Ovary (tissue), 9 donors: Measurements from ENCODE around the gene SYCP1. TPM values are rescaled to one million over a fixed set of nuclear protein-coding genes. Genes with fewer than 3 reads are reported as not detected.
"Not testable (repeated sequence)": the region's sequence is repeated elsewhere in the genome, so short reads cannot be mapped to it uniquely, and the experiment has no call there.

ENCODE experiments used
- DNase-seq, 5 donors: peaks; one replicate each; pipeline ENCODE4 v3.0.0-alpha.2; 2019 to 2020
- H3K27ac ChIP-seq, 2 donors: fragments of 200-600 bp; one replicate each; pipeline versions ENCODE4 v1.5.1 to v1.8.0; 2019 to 2022
- H3K27me3 ChIP-seq: fragments of 200-600 bp; one replicate; pipeline ENCODE4 v1.8.0; 2022
- H3K36me3 ChIP-seq: fragments of 200-600 bp; sonication (generic); one replicate; pipeline ENCODE4 v1.5.1; 2019
- H3K4me1 ChIP-seq: one replicate; pipeline ENCODE4 v1.8.1; 2013; ENCODE audit warnings: mild to moderate bottlenecking, moderate library complexity; ENCODE audit not compliant: insufficient read depth
- H3K4me3 ChIP-seq: fragments of 200-600 bp; sonication (generic); one replicate; pipeline ENCODE4 v1.5.1; 2017
- H3K9me3 ChIP-seq, 2 donors: fragments of 200-600 bp in 1 of 2; sonication (generic) in 1 of 2; one replicate each; pipeline versions ENCODE4 v1.5.1 to v1.8.1; 2013 to 2019; ENCODE audit warnings: mild to moderate bottlenecking in 1 of 2, moderate library complexity in 1 of 2
- EP300 ChIP-seq: sonication (generic); formaldehyde crosslinking; IDR thresholded peaks from one replicate; pipeline ENCODE4 v1.6.1; 2017; ENCODE audit warnings: antibody characterized with exemption
- POLR2A ChIP-seq: fragments of 450-650 bp; IDR thresholded peaks from one replicate; pipeline ENCODE4 v1.6.1; 2017; ENCODE audit warnings: antibody characterized with exemption, mild to moderate bottlenecking, moderate library complexity
- WGBS, 3 donors: extraction: QIAGEN DNeasy Blood & Tissue Kit in 1 of 3; methylation state at CpG; one replicate each; pipeline versions ENCODE4 v1.1.5 to v1.1.7; 2013 to 2017; 5-methylcytosine and 5-hydroxymethylcytosine counted together
- intact Hi-C, 4 donors: fragments of 100-400 bp; cut with DNase I; formaldehyde crosslinking; loops; one replicate each; pipeline versions ENCODE4 v1.11.0 to v1.15.1; 2022 to 2023
- polyA plus RNA-seq, 2 donors: library from polyadenylated mRNA; stranded (reverse); fragments of 200-250 nt in 1 of 2; fragments of 350-450 nt in 1 of 2; fragmentation: Illumina TruSeq in 1 of 2; extraction: RNeasy Lipid Tissue Mini Kit (QIAGEN cat#74804) in 1 of 2; gene quantifications; one replicate each; pipeline ENCODE4 v1.2.3, GENCODE V29; 2013 to 2014
- total RNA-seq, 7 donors: library from RNA; depleted of rRNA in 2 of 7; stranded (reverse); fragments of >200 nt in 2 of 7; fragmentation: NEBNext Ultra II Directional in 3 of 7; extraction: Animal tissue kit (Norgen Biotek cat#: 25700) in 3 of 7; gene quantifications; one replicate each; pipeline versions ENCODE4 v1.1.0 to v1.2.4, GENCODE V29; 2016 to 2023
- TF ChIP-seq, protein P1 (sequence below), 3 donors: fragments of 450-650 bp in 2 of 3; fragments of 200-600 bp in 1 of 3; IDR thresholded peaks; one replicate each; pipeline versions ENCODE4 v1.5.1 to v1.8.0; 2016 to 2022; ENCODE audit warnings: antibody characterized with exemption in 3 of 3, mild to moderate bottlenecking in 1 of 3
- donor health status: DM: no; HTN: no; CAD: no; lungs with moderate emphysema.
- donor health status: DM: no; HTN: no; CAD: no.
- donor health status: Bipolar disorder and iron deficiency.
- donor health status: DM: yes; HTN: yes; CAD: no.
- donor health status: DM: no; HTN: no; CAD: no.
- donor health status: DM: yes; HTN: yes; CAD: no.

The SYCP1 gene
- total and polyA plus RNA-seq, 9 donors = 0.13 TPM; not detected in 8

DNA sequence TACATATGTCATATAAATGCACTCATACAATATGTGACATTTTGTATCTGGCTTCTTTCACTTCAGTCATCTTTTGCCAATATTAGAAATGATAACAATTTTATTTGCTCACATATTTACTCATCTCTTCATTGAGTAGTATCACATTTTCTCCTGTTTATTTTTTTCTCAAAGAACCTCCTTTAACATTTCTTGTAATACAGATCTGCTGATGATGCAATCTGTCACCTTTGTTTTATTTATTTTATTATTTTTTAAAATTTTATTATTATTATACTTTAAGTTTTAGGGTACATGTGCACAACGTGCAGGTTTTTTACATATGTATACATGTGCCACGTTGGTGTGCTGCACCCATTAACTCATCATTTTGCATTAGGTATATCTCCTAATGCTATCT, 159.1 kb downstream of the SYCP1 start:
- no peak overlapping the region for H3K4me3 ChIP-seq
- no peak for DNase-seq
- no peaks in the 10 kb centered on the region for H3K27me3 ChIP-seq
- no peaks in the 10 kb centered on the region for H3K9me3 ChIP-seq
- intact Hi-C loops = no loop called here
- H3K36me3 ChIP-seq = no peaks in the 10 kb centered on the region
- WGBS, 3 donors = 84 to 92% (median 92%) methylated on average over 2 of the region's 2 CpGs
- TF ChIP-seq EP300 = no peak
- no peak for TF ChIP-seq POLR2A
- TF ChIP-seq, protein P1, sequence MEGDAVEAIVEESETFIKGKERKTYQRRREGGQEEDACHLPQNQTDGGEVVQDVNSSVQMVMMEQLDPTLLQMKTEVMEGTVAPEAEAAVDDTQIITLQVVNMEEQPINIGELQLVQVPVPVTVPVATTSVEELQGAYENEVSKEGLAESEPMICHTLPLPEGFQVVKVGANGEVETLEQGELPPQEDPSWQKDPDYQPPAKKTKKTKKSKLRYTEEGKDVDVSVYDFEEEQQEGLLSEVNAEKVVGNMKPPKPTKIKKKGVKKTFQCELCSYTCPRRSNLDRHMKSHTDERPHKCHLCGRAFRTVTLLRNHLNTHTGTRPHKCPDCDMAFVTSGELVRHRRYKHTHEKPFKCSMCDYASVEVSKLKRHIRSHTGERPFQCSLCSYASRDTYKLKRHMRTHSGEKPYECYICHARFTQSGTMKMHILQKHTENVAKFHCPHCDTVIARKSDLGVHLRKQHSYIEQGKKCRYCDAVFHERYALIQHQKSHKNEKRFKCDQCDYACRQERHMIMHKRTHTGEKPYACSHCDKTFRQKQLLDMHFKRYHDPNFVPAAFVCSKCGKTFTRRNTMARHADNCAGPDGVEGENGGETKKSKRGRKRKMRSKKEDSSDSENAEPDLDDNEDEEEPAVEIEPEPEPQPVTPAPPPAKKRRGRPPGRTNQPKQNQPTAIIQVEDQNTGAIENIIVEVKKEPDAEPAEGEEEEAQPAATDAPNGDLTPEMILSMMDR (IDR thresholded peaks at IDR 0.05) = no peak
- H3K27ac ChIP-seq = no peak overlapping the region
- no peaks in the 10 kb centered on the region for H3K4me1 ChIP-seq

DNA sequence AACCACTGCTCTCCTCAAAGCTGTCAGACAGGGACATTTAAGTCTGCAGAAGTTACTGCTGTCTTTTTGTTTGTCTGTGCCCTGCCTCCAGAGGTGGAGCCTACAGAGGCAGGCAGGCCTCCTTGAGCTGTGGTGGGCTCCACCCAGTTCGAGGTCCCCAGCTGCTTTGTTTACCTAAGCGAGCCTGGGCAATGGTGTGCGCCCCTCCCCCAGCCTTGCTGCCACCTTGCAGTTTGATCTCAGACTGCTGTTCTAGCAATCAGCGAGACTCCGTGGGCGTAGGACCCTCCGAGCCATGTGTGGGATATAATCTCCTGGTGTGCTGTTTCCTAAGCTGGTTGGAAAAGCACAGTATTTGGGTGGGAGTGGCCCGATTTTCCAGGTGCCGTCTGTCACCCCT, 164.9 kb downstream of the SYCP1 start:
- H3K4me3 ChIP-seq, intact Hi-C loops, H3K36me3 ChIP-seq, H3K27me3 ChIP-seq, H3K9me3 ChIP-seq, H3K27ac ChIP-seq, H3K4me1 ChIP-seq, DNase-seq: not testable (repeated sequence)
- 78 to 90% (median 87%) methylated on average over 9 of the region's 9 CpGs for WGBS, 3 donors

DNA sequence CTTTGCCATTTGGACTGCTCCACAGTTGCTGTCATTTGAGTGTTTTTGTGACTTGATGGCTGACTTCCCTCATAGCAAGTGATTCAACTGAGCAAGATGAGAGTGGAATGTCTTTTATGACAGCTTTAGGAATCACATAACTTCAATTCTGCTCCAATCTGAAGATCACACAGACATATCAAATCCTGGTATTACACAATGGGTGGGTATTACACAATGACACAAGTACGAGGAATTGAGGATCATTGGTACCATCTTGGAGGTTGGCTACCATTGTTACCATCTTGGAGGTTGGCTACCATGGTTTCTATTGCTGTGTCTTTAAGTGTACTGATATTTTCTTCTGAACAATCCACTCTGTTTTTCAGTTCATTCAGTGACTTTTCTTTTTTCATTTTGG, 166.5 kb downstream of the SYCP1 start:
- H3K36me3 ChIP-seq = no peaks in the 10 kb centered on the region
- no peaks in the 10 kb centered on the region for H3K9me3 ChIP-seq
- intact Hi-C loops = no loop called here
- no peak for TF ChIP-seq POLR2A
- no peak overlapping the region for H3K4me3 ChIP-seq
- no peaks in the 10 kb centered on the region for H3K4me1 ChIP-seq
- 62 to 74% (median 67%) methylated on average over 1 of the region's 1 CpG for WGBS, 3 donors
- no peak for DNase-seq
- no peak overlapping the region for H3K27ac ChIP-seq
- H3K27me3 ChIP-seq = no peaks in the 10 kb centered on the region

DNA sequence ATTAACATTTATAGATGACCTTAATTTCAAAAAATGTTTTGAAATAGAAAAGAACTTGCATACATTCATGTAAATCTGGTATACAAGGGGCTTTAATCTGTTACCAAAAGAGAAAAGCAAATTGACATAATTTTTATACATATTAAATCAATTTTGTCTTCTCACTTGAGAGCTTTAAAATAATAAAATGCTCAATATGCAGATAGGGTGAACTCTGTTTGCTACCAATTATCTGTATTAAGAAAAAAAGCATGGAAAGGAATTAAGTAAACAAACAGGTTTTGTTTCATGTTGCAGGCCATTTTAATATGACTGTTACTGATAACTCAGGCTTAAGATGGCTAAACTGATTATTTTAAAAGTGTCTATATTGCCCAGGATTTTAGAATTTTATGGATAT, 168.9 kb downstream of the SYCP1 start:
- Histone ChIP-seq H3K27me3 (no peaks in the 10 kb centered on the region), H3K4me3 (no peak overlapping the region), H3K36me3 (no peaks in the 10 kb centered on the region), H3K4me1 (no peaks in the 10 kb centered on the region), H3K27ac (no peak overlapping the region), H3K9me3 (no peaks in the 10 kb centered on the region)
- no peak for DNase-seq
- intact Hi-C loops = no loop called here
- TF ChIP-seq POLR2A = no peak

DNA sequence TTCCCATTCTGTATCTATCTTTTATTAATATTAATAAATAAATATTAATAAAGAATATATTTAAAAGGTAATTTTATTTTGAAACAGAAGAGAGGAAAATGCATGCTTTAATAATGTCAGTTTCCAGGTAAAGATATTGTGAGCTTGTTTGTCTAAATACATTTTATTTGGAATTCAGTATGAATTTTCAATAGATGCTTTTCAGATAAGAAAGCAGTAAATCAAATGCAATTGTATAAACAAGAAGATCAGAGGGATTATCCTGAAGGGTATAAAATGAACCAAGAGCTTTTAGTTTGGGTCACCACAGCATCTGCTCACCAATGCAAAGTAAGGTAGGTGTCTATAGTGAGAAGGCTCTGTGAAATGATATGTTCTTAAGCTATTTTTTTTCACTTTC, 174.9 kb downstream of the SYCP1 start, which contains the start of gene TSHB:
Gene TSHB, plus strand, starts transcription at position 301 of the 400 bp plus-strand sequence. CDS start 3,537 bp downstream, outside the sequence.
- no peaks in the 10 kb centered on the region for H3K4me1 ChIP-seq
- H3K36me3 ChIP-seq = no peaks in the 10 kb centered on the region
- no peaks in the 10 kb centered on the region for H3K9me3 ChIP-seq
- TF ChIP-seq EP300 (no peak), POLR2A (no peak)
- TF ChIP-seq, protein P1 (IDR thresholded peaks at IDR 0.05) = no peak
- H3K27ac ChIP-seq = no peak within 1 kb of the TSS
- no peaks in the 10 kb centered on the region for H3K27me3 ChIP-seq
- intact Hi-C loops = no loop called here
- H3K4me3 ChIP-seq = no peak within 1 kb of the TSS
- no peak for DNase-seq

DNA sequence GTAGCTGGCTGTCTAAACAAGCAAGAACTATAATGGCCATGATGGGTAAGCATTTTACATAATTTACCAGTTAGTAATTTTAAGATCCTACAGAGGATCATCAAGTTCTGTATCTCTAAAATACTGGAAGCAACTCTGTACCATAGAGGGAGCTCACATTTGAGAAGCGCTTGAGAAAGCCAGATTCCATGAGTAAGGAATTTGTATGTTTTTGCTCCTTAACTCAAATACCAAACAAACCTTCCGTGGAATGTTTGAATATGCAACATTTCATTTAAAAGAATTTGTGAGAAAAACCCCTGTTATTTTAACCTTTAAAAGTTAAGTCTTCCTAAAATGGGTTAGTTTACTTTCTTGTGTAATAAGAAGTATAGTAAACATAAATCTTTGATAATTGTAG, 176.9 kb downstream of the SYCP1 start:
- no peak for DNase-seq
- H3K27me3 ChIP-seq = no peaks in the 10 kb centered on the region
- no peak overlapping the region for H3K27ac ChIP-seq
- no peak overlapping the region for H3K4me3 ChIP-seq
- H3K36me3 ChIP-seq = no peaks in the 10 kb centered on the region
- no peaks in the 10 kb centered on the region for H3K9me3 ChIP-seq
- no peak for TF ChIP-seq POLR2A
- H3K4me1 ChIP-seq = no peaks in the 10 kb centered on the region
- intact Hi-C loops = no loop called here
- WGBS, 3 donors = 4 to 19% (median 8%) methylated on average over 2 of the region's 2 CpGs

DNA sequence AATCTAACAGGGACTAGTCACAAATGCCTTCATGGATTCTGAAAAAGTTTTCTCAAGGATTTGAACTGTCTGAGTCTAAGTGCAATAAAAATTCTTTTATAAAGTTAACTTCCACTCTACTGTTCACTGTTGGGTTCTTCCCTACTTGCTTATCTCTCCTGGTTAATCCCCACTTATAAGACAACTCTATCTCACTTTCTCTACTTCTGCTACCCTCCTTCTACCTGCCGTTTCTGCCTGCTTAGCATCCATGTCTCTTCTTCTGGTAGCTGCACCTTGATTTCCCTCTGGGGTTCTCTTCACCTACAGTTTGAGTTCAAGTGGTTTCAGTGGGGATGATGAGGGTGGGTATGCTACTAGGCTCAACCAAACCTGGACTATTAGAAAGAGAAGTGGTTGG, 181.0 kb downstream of the SYCP1 start:
- 88 to 97% (median 94%) methylated on average over 1 of the region's 1 CpG for WGBS, 3 donors
- H3K4me1 ChIP-seq = no peaks in the 10 kb centered on the region
- intact Hi-C loops = no loop called here
- DNase-seq = no peak
- H3K9me3 ChIP-seq = no peaks in the 10 kb centered on the region
- no peak overlapping the region for H3K27ac ChIP-seq
- H3K27me3 ChIP-seq = no peaks in the 10 kb centered on the region
- H3K4me3 ChIP-seq = no peak overlapping the region
- TF ChIP-seq EP300 (no peak), POLR2A (no peak)
- TF ChIP-seq, protein P1 (IDR thresholded peaks at IDR 0.05) = no peak
- no peaks in the 10 kb centered on the region for H3K36me3 ChIP-seq
